Activated CD4-positive, alpha-beta T cell treated with anti-CD3 and anti-CD28 coated beads, Interleukin-2, amount 50 U/mL, for 1 hour (primary cell): ENCODE measurements around the gene ALKBH3.

Source experiments
- DNase-seq: peaks from one replicate; pipeline ENCODE4 v3.0.0-alpha.2; 2020

The ALKBH3 gene

DNA sequence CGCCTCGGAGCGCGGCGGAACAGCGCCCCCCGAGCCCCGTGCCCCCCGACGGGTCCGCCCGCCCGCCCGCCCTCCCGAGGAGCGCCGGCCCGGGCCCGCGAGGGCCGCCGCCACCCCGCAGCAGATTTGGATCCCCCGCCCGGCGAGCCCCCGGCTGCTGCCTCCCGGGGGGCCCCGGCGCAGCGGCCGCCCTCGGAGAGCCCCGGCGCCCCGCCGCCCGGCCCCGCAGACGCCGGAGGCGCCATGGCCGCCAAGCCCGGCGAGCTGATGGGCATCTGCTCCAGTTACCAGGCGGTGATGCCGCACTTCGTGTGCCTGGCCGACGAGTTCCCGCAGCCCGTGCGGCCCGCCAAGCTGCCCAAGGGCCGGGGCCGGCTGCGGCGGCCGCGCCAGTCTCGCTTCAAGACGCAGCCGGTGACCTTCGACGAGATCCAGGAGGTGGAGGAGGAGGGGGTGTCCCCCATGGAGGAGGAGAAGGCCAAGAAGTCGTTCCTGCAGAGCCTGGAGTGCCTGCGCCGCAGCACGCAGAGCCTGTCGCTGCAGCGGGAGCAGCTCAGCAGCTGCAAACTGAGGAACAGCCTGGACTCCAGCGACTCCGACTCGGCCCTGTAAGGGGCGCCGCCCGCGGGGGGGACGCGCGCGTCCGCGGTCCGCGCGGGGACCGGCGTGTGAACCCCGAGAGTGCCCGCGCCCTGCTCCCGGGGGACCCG lies 62.2 kb downstream of the ALKBH3 start:
- DNase-seq: no peak

- DNase-seq: no peak
Measured at GRCh38 chr11:43943372-43943930, 62.8 kb downstream of the ALKBH3 start.

GRCh38 chr11:43943931-43944751 lies 63.5 kb downstream of the ALKBH3 start:
- DNase-seq: no peak

DNA sequence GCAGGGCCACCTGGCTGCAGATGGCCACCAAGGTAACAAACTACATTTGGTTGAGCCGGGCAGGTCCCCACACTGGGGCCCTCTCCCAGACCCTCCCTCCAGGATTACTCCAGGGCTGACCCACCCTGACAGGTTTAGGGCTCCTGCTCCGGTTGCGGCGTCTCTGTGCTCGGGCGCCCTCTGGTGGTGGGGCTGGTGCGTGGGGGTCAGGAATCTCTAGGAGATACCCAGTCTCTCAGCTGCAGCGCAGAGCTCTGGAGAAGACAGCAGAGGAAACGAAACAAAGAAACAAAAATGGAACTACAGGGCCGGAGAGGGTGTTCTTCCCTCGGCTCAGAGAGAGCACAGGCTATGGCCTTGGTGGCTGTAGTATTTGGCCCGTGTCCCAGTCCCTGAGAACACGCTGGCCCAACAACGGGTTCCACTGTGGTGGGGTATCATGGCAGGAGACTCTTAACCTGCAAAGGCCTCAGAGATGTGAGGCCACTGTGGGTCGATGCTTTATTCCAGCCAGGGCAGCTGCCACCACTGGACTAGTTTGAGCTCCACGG lies 64.2 kb downstream of the ALKBH3 start:
- peak; percentile 59 for DNase-seq

DNA sequence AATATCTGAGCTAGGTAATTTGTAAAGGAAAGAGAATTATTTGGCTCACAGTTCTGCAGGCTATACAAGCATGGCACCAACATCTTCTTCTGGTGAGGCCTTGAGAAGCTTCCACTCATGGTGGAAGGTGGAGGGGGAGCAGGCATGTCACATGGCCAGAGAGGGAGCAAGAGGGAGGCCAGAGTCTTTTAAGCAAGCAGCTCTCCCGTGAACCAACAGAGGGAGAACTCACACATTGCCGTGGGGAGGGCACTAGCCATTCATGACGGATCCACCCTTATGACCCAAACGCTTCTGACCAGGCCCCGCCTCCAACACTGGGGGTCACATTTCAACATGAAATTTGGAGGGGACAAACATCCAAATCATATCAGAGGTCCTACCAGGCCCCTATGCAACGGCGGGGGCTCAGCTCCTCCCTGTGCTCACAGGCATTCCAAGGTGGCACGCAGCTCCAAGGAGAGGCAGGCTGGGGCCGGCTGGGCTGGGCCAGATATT lies 66.4 kb downstream of the ALKBH3 start:
- DNase-seq: no peak

DNA sequence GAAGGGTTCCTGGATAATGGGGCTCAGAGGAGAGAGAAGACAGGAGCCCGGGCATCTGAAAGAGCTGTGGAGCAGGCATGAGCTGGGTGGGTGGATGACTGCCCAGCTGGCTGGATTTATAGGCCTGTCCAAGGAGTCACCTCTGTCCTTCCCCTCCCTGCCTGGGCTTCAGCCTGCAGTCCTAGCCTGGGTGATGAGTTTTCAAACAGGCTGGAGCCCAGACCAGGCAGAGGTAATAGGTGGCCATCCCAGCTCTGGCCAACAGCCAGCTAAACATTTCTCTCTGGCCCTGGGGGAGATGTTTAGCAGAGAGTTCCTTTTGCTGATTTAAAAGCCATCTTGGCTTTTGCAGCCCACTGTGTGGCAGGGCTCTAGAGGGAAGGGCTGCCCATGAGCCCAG lies 67.2 kb downstream of the ALKBH3 start:
- no peak for DNase-seq

GRCh38 chr11:43948341-43949225 lies 68.0 kb downstream of the ALKBH3 start:
- no peak for DNase-seq

DNA sequence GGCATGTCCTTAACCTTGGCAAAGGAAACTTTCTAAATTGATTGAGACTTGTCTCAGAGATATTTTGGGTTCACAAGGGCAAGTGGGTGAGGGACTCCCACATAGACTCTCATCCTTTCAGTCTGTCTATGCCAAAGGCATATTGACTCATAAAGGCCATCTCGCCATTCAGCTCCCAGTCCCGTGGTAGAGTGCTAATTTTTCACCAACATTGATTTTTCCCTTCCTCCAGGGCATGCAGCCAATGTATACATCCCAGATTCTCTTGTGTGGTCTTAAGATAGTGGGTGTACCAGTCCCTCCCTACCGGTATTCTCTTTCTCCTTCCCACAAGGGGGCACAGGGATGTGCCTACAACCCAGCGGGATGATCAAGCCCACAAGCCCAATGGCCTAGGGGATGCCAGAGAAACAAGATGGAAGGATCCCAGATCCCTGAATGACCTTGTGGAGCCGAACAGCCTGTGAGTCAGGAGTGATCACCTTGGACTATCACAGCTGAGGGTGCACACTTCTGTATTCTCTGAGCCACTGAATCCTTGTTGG lies 69.8 kb downstream of the ALKBH3 start:
- DNase-seq: no peak

- DNase-seq: no peak
Measured at GRCh38 chr11:43951231-43951630, 70.6 kb downstream of the ALKBH3 start.

DNA sequence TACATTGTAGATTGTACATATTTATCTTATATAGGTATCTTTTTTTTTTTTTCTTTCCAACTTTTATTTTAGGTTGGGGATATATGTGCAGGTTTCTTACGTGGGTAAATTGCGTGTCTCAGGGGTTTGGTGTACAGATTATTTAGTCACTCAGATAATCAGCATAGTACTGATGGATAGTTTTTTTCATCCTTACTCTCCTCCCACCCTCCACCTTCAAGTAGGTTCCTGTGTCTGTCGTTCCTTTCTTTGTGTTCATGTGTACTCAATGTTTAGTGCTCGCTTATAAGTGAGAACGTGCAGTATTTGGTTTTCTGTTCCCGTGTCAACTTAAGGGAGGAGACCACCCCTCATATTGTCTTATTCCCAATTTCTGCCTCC lies 71.4 kb downstream of the ALKBH3 start:
- no peak for DNase-seq

DNA sequence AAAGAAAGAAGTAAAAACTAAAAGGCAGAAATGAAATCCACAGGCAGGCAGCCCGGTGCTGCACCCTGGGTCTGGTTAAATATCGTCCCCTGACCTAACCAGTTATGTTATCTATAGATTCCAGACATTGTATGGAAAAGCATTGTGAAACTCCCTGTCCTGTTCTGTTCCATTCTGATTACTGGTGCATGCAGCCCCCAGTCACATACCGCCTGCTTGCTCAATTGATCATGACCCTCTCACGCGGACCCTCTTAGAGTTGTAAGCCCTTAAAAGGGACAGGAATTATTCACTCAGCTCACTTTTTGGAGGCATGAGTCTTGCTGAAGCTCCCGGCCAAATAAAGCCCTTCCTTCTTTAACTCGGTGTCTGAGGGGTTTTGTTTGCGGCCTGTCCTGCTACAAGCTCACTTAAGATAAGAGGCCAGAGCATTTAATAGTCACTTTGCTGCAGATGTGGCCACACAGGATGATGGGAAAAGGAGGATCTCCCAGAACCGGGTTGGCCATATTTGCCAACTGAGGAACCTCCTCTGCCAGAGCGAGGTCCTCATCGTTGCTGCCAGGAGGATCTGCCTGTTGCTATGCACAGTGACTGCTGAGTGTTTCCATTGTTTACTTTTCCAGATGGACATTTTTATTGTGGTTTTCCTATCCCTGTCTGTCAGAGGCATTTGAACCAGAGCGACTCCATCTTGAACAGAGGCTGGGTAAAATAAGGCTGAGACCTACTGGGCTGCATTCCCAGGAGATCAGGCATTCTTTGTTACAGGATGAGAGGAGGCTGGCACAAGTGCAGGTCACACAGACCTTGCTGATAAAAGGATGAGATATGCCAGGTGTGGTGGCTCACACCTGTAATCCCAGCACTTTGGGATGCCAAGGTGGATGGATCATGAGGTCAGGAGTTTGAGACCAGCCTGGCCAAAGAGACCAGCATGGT lies 72.0 kb downstream of the ALKBH3 start:
- no peak for DNase-seq

- DNase-seq: no peak
Measured at GRCh38 chr11:43953521-43953920, 72.9 kb downstream of the ALKBH3 start.

DNA sequence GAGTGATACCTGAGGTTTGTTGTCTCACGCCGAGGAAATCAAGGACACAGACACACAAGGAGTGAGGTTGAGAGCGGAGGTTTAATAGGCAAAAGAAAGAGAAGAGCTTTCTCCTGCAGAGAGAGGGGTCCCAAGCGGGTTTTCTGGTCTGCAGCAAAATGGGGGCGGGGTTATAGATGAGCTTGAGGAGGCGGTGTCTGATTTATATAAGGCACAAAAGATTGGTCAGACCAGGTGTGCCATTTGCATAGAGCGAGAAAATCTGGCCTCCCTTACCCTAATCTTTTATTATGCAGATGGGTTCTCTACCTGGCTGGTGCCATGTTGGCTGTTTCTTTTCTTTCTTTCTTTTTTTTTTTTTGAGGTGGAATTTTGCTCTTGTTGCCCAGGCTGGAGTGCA lies 73.6 kb downstream of the ALKBH3 start:
- DNase-seq: no peak

GRCh38 chr11:43955381-43956118 lies 74.9 kb downstream of the ALKBH3 start:
- no peak for DNase-seq

- no peak for DNase-seq
Measured at GRCh38 chr11:43957571-43957970, 76.9 kb downstream of the ALKBH3 start.

- no peak for DNase-seq
Measured at GRCh38 chr11:43959321-43959995, 78.8 kb downstream of the ALKBH3 start.

GRCh38 chr11:43962383-43963278 lies 82.0 kb downstream of the ALKBH3 start:
- no peak for DNase-seq

- DNase-seq: no peak
Measured at GRCh38 chr11:43963279-43963620, 82.6 kb downstream of the ALKBH3 start.

- DNase-seq: no peak
Measured at GRCh38 chr11:43967661-43968060, 87.0 kb downstream of the ALKBH3 start.
